Left lung (tissue), 10 donors: ENCODE results near the gene SBNO2. TPM values are rescaled to one million over a fixed set of nuclear protein-coding genes. Genes with fewer than 3 reads are reported as not detected.

Experiments used
- ATAC-seq: fragments of 200-7000 bp; cut with Tn5 transposase; one replicate; pipeline ENCODE4 v1.9.1; 2020; ENCODE audit warnings: moderate library complexity
- DNase-seq, 4 donors: peaks; one replicate each; pipeline ENCODE4 v3.0.0-alpha.2; 2013 to 2020
- H3K27ac ChIP-seq, 2 donors: fragments of 200-600 bp; sonication (generic) in 1 of 2; one replicate each; pipeline versions ENCODE4 v1.5.0 to v1.8.0; 2020 to 2021
- H3K27me3 ChIP-seq, 2 donors: fragments of 200-600 bp; sonication (generic) in 1 of 2; one replicate each; pipeline versions ENCODE4 v1.5.0 to v1.8.0; 2020 to 2021
- H3K36me3 ChIP-seq, 2 donors: fragments of 200-600 bp; sonication (generic) in 1 of 2; one replicate each; pipeline versions ENCODE4 v1.5.0 to v1.8.0; 2020 to 2021
- H3K4me1 ChIP-seq, 2 donors: fragments of 200-600 bp; one replicate each; pipeline ENCODE4 v1.8.0; 2021
- H3K4me3 ChIP-seq, 2 donors: fragments of 200-600 bp; sonication (generic) in 1 of 2; one replicate each; pipeline versions ENCODE4 v1.5.0 to v1.8.0; 2020 to 2021; ENCODE audit warnings: mild to moderate bottlenecking in 1 of 2
- H3K9me3 ChIP-seq, 2 donors: fragments of 200-600 bp; sonication (generic) in 1 of 2; one replicate each; pipeline versions ENCODE4 v1.5.0 to v1.8.0; 2020 to 2021
- CTCF ChIP-seq, 2 donors: fragments of 200-600 bp; sonication (generic) in 1 of 2; IDR thresholded peaks; one replicate each; pipeline versions ENCODE4 v1.5.0 to v1.8.0; 2021; ENCODE audit warnings: antibody characterized with exemption in 2 of 2
- intact Hi-C, 2 donors: fragments of 100-400 bp; cut with DNase I; formaldehyde crosslinking; loops; one replicate each; pipeline versions ENCODE4 v1.11.2 to v1.14.2; 2022
- polyA plus RNA-seq, 6 donors: library from polyadenylated mRNA; unstranded; fragments of 120-200 nt; gene quantifications; one replicate each; pipeline ENCODE4 v1.2.1, GENCODE V29; 2013; ENCODE audit not compliant: insufficient read length in 6 of 6
- total RNA-seq, 2 donors: library from RNA; stranded (reverse); fragmentation: NEBNext Ultra II Directional; extraction: Animal tissue kit (Norgen Biotek cat#: 25700); gene quantifications; one replicate each; pipeline ENCODE4 v1.2.1, GENCODE V29; 2021
- donor health status: DM: no; HTN: yes; CAD: no.
- donor health status: DM: no; HTN: no; CAD: no.

SBNO2 gene
- total and polyA plus RNA-seq, 8 donors = 17.9 to 119 (median 23.7) TPM

- no peaks in the 10 kb centered on the region for H3K27me3 ChIP-seq
- peak overlapping the region in 1 of 2 donors; percentile 90 for H3K27ac ChIP-seq
- no peaks in the 10 kb centered on the region for H3K9me3 ChIP-seq
- H3K36me3 ChIP-seq = peaks cover 0 to 96% of the 10 kb centered on the region in 2 donors
- intact Hi-C loops = no loop called here
- TF ChIP-seq CTCF (IDR thresholded peaks at IDR 0.05) = no peak
- no peak for ATAC-seq
- no peak for DNase-seq
- no peak overlapping the region for H3K4me3 ChIP-seq
- H3K4me1 ChIP-seq = peaks cover 5 to 64% of the 10 kb centered on the region in 2 donors
Measured at GRCh38 chr19:1089126-1089771, 84.8 kb downstream of the SBNO2 start.

- ATAC-seq = peak; percentile 43
- Histone ChIP-seq H3K36me3 (peaks cover 0 to 100% of the 10 kb centered on the region in 2 donors), H3K4me1 (peaks cover 0 to 58% of the 10 kb centered on the region in 2 donors), H3K27me3 (no peaks in the 10 kb centered on the region), H3K9me3 (no peaks in the 10 kb centered on the region), H3K27ac (peak overlapping the region; percentile 62 to 90), H3K4me3 (no peak overlapping the region)
- no peak for TF ChIP-seq CTCF (IDR thresholded peaks at IDR 0.05)
- DNase-seq = no peak
- intact Hi-C loops = no loop called here
Measured at GRCh38 chr19:1088416-1089010, 85.6 kb downstream of the SBNO2 start.

GRCh38 chr19:1087813-1088415 is 86.2 kb downstream of the SBNO2 start:
- Histone ChIP-seq H3K4me3 (no peak overlapping the region), H3K36me3 (peaks cover 0 to 100% of the 10 kb centered on the region in 2 donors), H3K27me3 (no peaks in the 10 kb centered on the region), H3K4me1 (peaks cover 3 to 58% of the 10 kb centered on the region in 2 donors), H3K27ac (peak overlapping the region; percentile 62 to 90), H3K9me3 (no peaks in the 10 kb centered on the region)
- intact Hi-C loops = no loop called here
- ATAC-seq (peak; percentile 65), DNase-seq (peak in 1 of 4 donors; percentile 87)
- TF ChIP-seq CTCF (IDR thresholded peaks at IDR 0.05) = no peak

GRCh38 chr19:1086613-1087012 is 87.5 kb downstream of the SBNO2 start:
- no peak for TF ChIP-seq CTCF (IDR thresholded peaks at IDR 0.05)
- Histone ChIP-seq H3K36me3 (peaks cover 0 to 97% of the 10 kb centered on the region in 2 donors), H3K4me1 (peaks cover 6 to 65% of the 10 kb centered on the region in 2 donors), H3K27me3 (no peaks in the 10 kb centered on the region), H3K4me3 (no peak overlapping the region), H3K27ac (peak overlapping the region in 1 of 2 donors; percentile 90), H3K9me3 (no peaks in the 10 kb centered on the region)
- ATAC-seq (no peak), DNase-seq (no peak)
- intact Hi-C loops = no loop called here
